Activated T-cell treated with anti-CD3 and anti-CD28 coated beads, Interleukin-2, amount 50 U/mL, for 72 hours (primary cell): Measurements from ENCODE around the gene CACNG8. TPM values are rescaled to one million over a fixed set of nuclear protein-coding genes. Genes with fewer than 3 reads are reported as not detected.

Experiments used
- ATAC-seq, 2 donors: fragments of 150-1000 bp; cut with Tn5 transposase; replicated peaks in 1 of 2; 2 replicates each; pipeline ENCODE4 v1.10.0; 2021; ENCODE audit warnings: moderate library complexity in 2 of 2, mild to moderate bottlenecking in 1 of 2
- DNase-seq, 2 donors: peaks; one replicate each; pipeline ENCODE4 v3.0.0; 2021 to 2022; ENCODE audit warnings: mixed read lengths in 1 of 2
- H3K27ac Mint-ChIP-seq: one replicate; pipeline ENCODE4 v1.8.0; 2022; ENCODE audit warnings: mild to moderate bottlenecking, moderate library complexity, mixed read lengths
- H3K27me3 Mint-ChIP-seq: one replicate; pipeline ENCODE4 v1.8.0; 2022; ENCODE audit warnings: low read depth, mixed read lengths
- H3K36me3 Mint-ChIP-seq, 2 donors: one replicate each; pipeline ENCODE4 v1.8.0; 2022; ENCODE audit warnings: mixed read lengths in 2 of 2, mild to moderate bottlenecking in 1 of 2; ENCODE audit not compliant: insufficient read depth in 2 of 2
- H3K4me1 Mint-ChIP-seq: one replicate; pipeline ENCODE4 v1.8.0; 2022; ENCODE audit warnings: low read depth, mixed read lengths
- H3K4me3 Mint-ChIP-seq, 2 donors: one replicate each; pipeline ENCODE4 v1.8.0; 2022; ENCODE audit warnings: mild to moderate bottlenecking in 2 of 2, mixed read lengths in 2 of 2, moderate library complexity in 2 of 2
- H3K9me3 Mint-ChIP-seq, 2 donors: one replicate each; pipeline ENCODE4 v1.8.0; 2022; ENCODE audit warnings: mixed read lengths in 2 of 2
- total RNA-seq, 2 donors: library from RNA; stranded (reverse); gene quantifications; one replicate each; pipeline ENCODE4 v1.2.3, GENCODE V29; 2022

Gene CACNG8
- total RNA-seq, 2 donors from 2014 or later = 0.02 TPM; not detected in 1

DNA sequence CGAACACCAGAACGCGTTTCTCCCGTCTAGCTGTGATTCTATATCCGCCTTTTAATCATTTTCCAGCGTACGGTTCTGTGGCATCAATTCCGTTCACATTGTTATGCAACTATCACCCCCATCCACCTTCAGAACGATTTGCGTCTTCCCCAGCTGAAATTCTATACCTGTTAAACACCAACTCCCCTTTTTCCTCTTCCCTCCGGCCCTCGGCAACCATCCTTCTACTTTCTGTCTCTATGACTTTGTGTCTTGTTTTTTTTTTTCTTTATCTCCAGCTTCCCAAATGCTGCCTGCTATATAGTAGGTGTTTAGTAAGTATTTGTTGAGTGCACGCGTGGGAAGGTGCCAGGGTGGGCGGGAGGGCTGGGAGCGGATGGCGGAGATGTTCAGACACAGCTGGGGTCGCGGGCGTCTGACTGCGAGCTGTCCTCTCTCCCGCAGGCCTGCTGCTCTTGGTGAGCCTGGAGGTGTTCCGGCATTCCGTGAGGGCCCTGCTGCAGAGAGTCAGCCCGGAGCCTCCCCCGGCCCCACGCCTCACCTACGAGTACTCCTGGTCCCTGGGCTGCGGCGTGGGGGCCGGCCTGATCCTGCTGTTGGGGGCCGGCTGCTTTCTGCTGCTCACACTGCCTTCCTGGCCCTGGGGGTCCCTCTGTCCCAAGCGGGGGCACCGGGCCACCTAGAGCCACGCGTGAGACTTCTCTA lies 48.9 kb downstream of the CACNG8 start:
- Mint-ChIP-seq H3K4me3 (no peak overlapping the region), H3K27me3 (peaks cover 43% of the 10 kb centered on the region), H3K27ac (no peak overlapping the region)

DNA sequence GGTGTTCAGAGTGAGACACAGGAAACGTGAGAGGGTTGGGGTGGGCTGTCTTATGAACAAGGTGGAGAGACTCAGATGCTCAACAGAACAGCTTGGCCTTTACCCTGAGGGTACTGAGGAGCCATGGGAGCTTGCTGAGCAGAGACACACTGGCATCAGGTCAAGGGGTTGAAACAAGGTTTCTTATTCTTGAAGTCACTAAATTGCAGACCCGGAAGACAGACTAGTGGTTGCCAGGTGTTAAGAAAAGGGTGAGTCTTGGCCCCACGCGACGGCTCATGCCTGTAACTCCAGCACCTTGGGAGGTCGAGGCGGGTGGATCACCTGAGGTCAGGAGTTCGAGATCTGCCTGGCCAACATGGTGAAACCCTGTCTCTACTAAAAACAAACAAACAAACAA lies 51.1 kb downstream of the CACNG8 start:
- Mint-ChIP-seq H3K36me3 (no peaks in the 10 kb centered on the region), H3K9me3 (no peaks in the 10 kb centered on the region), H3K4me1 (no peaks in the 10 kb centered on the region), H3K27ac (no peak overlapping the region), H3K27me3 (peaks cover 31% of the 10 kb centered on the region), H3K4me3 (no peak overlapping the region)
- ATAC-seq (no peak), DNase-seq (no peak)

More for the DNA sequence above, 48.9 kb downstream of the CACNG8 start:
- Mint-ChIP-seq H3K4me1 (no peaks in the 10 kb centered on the region), H3K36me3 (no peaks in the 10 kb centered on the region), H3K9me3 (no peaks in the 10 kb centered on the region)
- DNase-seq = no peak
- no peak for ATAC-seq

GRCh38 chr19:54014920-54015560 lies 52.3 kb downstream of the CACNG8 start:
- no peak overlapping the region for H3K27ac Mint-ChIP-seq

DNA sequence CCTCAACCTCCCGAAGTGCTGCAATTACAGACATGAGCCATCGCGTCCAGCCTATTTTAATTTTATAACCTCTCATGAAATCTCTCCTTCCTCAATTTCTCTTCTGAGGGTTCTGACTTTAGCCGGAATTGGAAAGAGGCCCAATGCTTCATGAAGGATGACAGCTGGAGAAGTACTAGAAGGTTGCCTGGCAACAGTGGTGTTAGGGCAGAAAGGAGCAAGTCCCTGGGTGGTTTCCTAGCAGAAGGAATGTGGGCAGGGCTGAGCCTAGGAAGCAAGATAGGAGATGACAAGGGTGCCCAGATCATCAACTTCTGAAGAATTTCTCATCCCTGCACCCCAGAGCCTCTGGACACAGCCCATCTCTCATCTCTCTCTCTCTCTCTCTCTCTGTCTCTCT lies 54.5 kb downstream of the CACNG8 start:
- no peaks in the 10 kb centered on the region for H3K9me3 Mint-ChIP-seq
- H3K4me1 Mint-ChIP-seq = peaks cover 5% of the 10 kb centered on the region
- peaks cover 28% of the 10 kb centered on the region for H3K27me3 Mint-ChIP-seq
- DNase-seq (no peak), ATAC-seq (no peak)
- no peaks in the 10 kb centered on the region for H3K36me3 Mint-ChIP-seq
- no peak overlapping the region for H3K4me3 Mint-ChIP-seq
- no peak overlapping the region for H3K27ac Mint-ChIP-seq

More at GRCh38 chr19:54014920-54015560, 52.3 kb downstream of the CACNG8 start:
- DNase-seq (no peak), ATAC-seq (no peak)
- Mint-ChIP-seq H3K27me3 (peaks cover 31% of the 10 kb centered on the region), H3K36me3 (no peaks in the 10 kb centered on the region), H3K4me1 (no peaks in the 10 kb centered on the region), H3K9me3 (no peaks in the 10 kb centered on the region), H3K4me3 (no peak overlapping the region)

GRCh38 chr19:54021363-54021762 lies 58.6 kb downstream of the CACNG8 start:
- DNase-seq = no peak
- no peak overlapping the region for H3K27ac Mint-ChIP-seq
- no peak for ATAC-seq
- no peak overlapping the region for H3K4me3 Mint-ChIP-seq
- peaks cover 46% of the 10 kb centered on the region for H3K27me3 Mint-ChIP-seq
- H3K4me1 Mint-ChIP-seq = peaks cover 14% of the 10 kb centered on the region
- H3K9me3 Mint-ChIP-seq = no peaks in the 10 kb centered on the region
- H3K36me3 Mint-ChIP-seq = no peaks in the 10 kb centered on the region

GRCh38 chr19:54021932-54022331 lies 59.2 kb downstream of the CACNG8 start:
- no peak overlapping the region for H3K4me3 Mint-ChIP-seq
- H3K27ac Mint-ChIP-seq = no peak overlapping the region
- no peaks in the 10 kb centered on the region for H3K36me3 Mint-ChIP-seq
- DNase-seq = no peak
- no peaks in the 10 kb centered on the region for H3K9me3 Mint-ChIP-seq
- peaks cover 46% of the 10 kb centered on the region for H3K27me3 Mint-ChIP-seq
- peaks cover 14% of the 10 kb centered on the region for H3K4me1 Mint-ChIP-seq
- no peak for ATAC-seq

DNA sequence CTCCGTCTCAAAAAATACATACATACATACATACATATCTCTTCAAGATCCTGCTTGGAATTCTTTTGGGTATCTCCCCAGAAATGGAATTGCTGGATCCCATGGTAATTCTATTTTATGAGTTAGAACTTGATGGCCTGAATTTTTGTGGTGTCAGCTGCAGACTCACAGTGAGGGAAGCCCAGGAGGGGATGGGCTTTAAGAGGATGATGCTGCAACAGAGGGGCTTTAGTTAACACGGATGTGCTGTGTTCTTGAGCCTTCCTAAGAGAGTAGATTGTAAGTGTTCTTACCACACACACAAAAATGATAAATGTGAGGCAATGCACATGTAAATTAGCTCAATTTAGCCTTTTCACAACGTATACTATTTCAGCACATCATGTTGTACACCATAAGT lies 60.5 kb downstream of the CACNG8 start:
- Mint-ChIP-seq H3K36me3 (no peaks in the 10 kb centered on the region), H3K4me1 (peaks cover 14% of the 10 kb centered on the region), H3K27ac (no peak overlapping the region), H3K4me3 (no peak overlapping the region), H3K27me3 (peaks cover 40% of the 10 kb centered on the region), H3K9me3 (no peaks in the 10 kb centered on the region)
- ATAC-seq = no peak
- no peak for DNase-seq

DNA sequence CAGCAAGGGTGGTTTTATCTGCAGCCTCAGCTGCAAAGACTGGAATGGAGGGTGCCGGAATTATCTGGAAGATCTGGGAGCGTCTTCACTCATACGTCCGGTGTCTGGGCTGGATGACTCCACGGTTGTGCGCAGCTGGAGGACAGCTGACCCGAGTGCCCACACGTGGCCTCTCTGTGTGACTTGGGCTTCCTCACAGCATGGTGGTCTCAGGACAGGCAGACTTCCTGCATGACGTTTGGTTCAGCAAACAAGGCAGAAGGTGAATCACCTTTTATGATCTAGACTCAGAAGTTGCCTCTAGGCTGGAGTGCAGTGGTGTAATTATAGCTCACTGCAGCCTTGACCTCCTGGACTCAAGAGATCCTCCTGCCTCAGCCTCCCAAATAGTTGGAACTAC lies 61.9 kb downstream of the CACNG8 start:
- Mint-ChIP-seq H3K4me3 (no peak overlapping the region), H3K27ac (no peak overlapping the region), H3K9me3 (no peaks in the 10 kb centered on the region), H3K4me1 (peaks cover 14% of the 10 kb centered on the region), H3K36me3 (no peaks in the 10 kb centered on the region), H3K27me3 (peaks cover 42% of the 10 kb centered on the region)
- no peak for ATAC-seq
- no peak for DNase-seq

GRCh38 chr19:54026656-54027055 lies 63.9 kb downstream of the CACNG8 start:
- Mint-ChIP-seq H3K27ac (no peak overlapping the region), H3K36me3 (peaks cover 0 to 1% of the 10 kb centered on the region in 2 donors), H3K27me3 (peaks cover 55% of the 10 kb centered on the region), H3K4me3 (no peak overlapping the region), H3K4me1 (peaks cover 8% of the 10 kb centered on the region), H3K9me3 (no peaks in the 10 kb centered on the region)
- ATAC-seq (no peak), DNase-seq (no peak)

DNA sequence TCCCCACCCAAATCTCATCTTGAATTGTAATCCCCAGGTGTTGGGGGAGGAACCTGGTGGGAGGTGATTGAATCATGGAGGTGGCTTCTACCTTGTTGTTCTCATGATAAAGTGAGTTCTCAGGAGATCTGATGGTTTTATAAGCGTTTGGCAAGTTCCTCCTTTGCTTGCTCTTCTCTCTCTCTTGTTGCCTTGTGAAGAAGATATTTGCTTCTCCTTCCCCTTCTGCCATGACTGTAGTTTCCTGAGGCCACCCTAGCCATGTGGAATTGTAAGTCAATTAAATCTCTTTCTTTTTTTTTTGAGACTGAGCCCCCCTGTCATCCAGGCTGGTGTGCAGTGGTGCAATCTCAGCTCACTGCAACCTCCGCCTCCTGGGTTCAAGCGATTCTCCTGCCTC lies 66.6 kb downstream of the CACNG8 start:
- no peaks in the 10 kb centered on the region for H3K9me3 Mint-ChIP-seq
- peaks cover 0 to 1% of the 10 kb centered on the region in 2 donors for H3K36me3 Mint-ChIP-seq
- H3K4me1 Mint-ChIP-seq = peaks cover 1% of the 10 kb centered on the region
- ATAC-seq = no peak
- H3K27me3 Mint-ChIP-seq = peaks cover 36% of the 10 kb centered on the region
- no peak overlapping the region for H3K4me3 Mint-ChIP-seq
- DNase-seq = no peak
- no peak overlapping the region for H3K27ac Mint-ChIP-seq

GRCh38 chr19:54029930-54030490 lies 67.3 kb downstream of the CACNG8 start:
- peak; percentile 56 to 57 for DNase-seq
- H3K27ac Mint-ChIP-seq = no peak overlapping the region
- peaks cover 29% of the 10 kb centered on the region for H3K27me3 Mint-ChIP-seq
- peaks cover 0 to 1% of the 10 kb centered on the region in 2 donors for H3K36me3 Mint-ChIP-seq
- no peak for ATAC-seq
- H3K9me3 Mint-ChIP-seq = no peaks in the 10 kb centered on the region
- H3K4me3 Mint-ChIP-seq = no peak overlapping the region
- no peaks in the 10 kb centered on the region for H3K4me1 Mint-ChIP-seq

- Mint-ChIP-seq H3K4me1 (no peaks in the 10 kb centered on the region), H3K4me3 (no peak overlapping the region), H3K27ac (no peak overlapping the region), H3K36me3 (peaks cover 0 to 1% of the 10 kb centered on the region in 2 donors), H3K9me3 (no peaks in the 10 kb centered on the region), H3K27me3 (peaks cover 24% of the 10 kb centered on the region)
- no peak for ATAC-seq
- DNase-seq = no peak
Measured at GRCh38 chr19:54030895-54031586, 68.3 kb downstream of the CACNG8 start.
